AG04449 (cell line): ENCODE results near the gene CENPQ.

Experiments used
- CTCF ChIA-PET: fragments of 350-600 bp; formaldehyde crosslinking; extraction: SDS; loops from one replicate; lab custom pipeline; 2021; ENCODE audit warnings: antibody characterized with exemption; lab: Yijun Ruan, JAX
- POLR2A ChIA-PET: fragments of 400-600, 350-600 bp; formaldehyde crosslinking; extraction: SDS; loops from one replicate; lab custom pipeline; 2020; ENCODE audit warnings: antibody characterized with exemption, inconsistent platforms; lab: Yijun Ruan, JAX
- DNase-seq: peaks from one replicate; pipeline ENCODE4 v3.0.0-alpha.2; 2010; ENCODE audit warnings: low read depth, low spot score
- H3K4me3 ChIP-seq: 2 replicates; pipeline ENCODE4 v1.5.1; 2011; ENCODE audit warnings: low read depth, mild to moderate bottlenecking, control low read depth, low read length
- TF ChIP-seq, protein P1 (sequence below): IDR thresholded peaks from one replicate; pipeline ENCODE4 v1.5.1; 2011; ENCODE audit warnings: mild to moderate bottlenecking, moderate library complexity, low read length, control low read depth, inconsistent platforms; ENCODE audit not compliant: insufficient read depth; ENCODE audit errors: missing control alignments

The CENPQ gene, protein sequence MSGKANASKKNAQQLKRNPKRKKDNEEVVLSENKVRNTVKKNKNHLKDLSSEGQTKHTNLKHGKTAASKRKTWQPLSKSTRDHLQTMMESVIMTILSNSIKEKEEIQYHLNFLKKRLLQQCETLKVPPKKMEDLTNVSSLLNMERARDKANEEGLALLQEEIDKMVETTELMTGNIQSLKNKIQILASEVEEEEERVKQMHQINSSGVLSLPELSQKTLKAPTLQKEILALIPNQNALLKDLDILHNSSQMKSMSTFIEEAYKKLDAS

DNA sequence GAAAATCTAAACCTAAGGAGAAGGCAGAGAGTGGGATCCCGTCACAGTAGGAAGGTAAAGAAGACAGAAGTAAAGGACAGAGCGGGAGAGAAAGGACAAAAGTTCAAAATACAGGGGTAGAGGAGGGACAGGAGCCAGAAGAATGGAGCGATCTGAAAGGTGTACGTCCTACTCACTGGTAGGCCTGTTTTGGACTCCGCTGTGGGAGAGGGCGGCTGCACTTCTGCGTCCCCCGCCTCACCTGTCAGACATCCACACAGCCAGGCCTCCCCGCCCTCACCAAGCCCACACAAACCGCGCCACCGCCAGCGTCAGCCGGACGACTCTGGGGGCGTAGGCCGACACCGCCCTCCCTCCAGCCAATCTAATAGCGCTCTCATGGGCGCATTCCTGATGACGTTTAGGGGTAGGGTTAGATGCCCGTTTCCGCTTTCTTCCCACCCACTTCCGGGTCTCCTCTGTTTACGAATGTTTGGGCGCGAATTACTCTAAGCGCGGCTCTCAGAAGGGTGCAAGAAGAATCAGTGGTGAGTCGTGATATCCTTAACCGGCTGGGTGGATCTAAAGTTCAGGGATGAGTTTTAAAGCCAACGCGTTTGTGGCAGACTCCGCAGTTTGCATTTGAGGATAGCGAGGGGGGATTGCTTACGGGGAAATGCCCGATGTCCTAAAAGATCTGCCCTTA lies at the start of gene CENPQ, which contains the start of gene MMUT:
CENPQ (plus strand) TSS at position 444 of the 685 bp plus-strand sequence. CDS start 6,807 bp downstream, outside the sequence.
MMUT (minus strand) TSS at position 327 of the 685 bp plus-strand sequence. CDS start 3,787 bp downstream, outside the sequence.
- POLR2A ChIA-PET, result no interaction called here
- H3K4me3 ChIP-seq, result peak within 1 kb of the TSS; percentile 91
- CTCF ChIA-PET, result interaction anchor here (1.6 kb wide), 1 partner anchor 10 kb away, joined by 9 read pairs; no protein-coding TSS in a partner anchor
- peak; percentile 47 for DNase-seq
- TF ChIP-seq, protein P1, sequence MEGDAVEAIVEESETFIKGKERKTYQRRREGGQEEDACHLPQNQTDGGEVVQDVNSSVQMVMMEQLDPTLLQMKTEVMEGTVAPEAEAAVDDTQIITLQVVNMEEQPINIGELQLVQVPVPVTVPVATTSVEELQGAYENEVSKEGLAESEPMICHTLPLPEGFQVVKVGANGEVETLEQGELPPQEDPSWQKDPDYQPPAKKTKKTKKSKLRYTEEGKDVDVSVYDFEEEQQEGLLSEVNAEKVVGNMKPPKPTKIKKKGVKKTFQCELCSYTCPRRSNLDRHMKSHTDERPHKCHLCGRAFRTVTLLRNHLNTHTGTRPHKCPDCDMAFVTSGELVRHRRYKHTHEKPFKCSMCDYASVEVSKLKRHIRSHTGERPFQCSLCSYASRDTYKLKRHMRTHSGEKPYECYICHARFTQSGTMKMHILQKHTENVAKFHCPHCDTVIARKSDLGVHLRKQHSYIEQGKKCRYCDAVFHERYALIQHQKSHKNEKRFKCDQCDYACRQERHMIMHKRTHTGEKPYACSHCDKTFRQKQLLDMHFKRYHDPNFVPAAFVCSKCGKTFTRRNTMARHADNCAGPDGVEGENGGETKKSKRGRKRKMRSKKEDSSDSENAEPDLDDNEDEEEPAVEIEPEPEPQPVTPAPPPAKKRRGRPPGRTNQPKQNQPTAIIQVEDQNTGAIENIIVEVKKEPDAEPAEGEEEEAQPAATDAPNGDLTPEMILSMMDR, result no peak

DNA sequence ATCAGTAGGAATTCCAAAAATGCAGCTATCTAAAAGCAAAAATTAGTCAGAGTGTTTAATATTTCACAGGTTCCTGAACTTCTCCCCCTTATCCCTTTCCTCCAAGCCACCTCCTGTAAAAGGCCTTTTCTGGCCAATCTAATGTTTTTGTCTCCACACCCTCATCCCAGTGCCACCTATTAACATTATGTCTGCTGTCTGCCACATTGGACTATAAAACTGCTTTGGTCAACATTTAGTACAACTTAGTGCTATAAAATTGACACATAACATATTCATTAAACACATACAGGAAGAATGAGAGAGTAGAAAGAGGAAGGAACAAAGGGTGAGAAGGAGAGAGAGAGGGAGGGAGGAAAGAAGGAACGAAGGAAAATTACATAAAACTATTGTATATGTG lies 47.8 kb upstream of the CENPQ start:
- ChIA-PET CTCF (no interaction called here), POLR2A (no interaction called here)

DNA sequence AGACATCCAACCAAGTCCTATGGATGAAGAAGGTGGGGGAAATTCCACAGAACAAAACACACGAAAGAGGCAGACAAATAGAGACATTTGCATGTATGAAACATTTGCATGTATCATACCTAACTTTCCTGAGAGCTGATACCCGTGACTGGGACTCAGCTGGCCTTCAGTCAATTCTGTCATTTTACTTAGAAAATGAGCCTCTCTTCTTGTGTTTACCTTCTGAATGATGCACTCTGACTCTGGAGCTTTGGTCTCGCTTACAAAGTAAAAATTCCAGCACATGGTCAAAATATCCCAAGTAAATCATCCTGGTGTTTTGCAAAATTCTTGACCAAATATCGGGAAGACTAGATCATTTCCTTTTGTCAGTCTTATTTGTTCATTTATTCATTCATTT lies 47.0 kb upstream of the CENPQ start:
- H3K4me3 ChIP-seq, result no peak overlapping the region
- POLR2A ChIA-PET, result no interaction called here
- no peak for DNase-seq
- TF ChIP-seq, protein P1, result no peak
- CTCF ChIA-PET, result interaction anchor here (0.8 kb wide), 1 partner anchor 1629 kb away, joined by 3 read pairs; no protein-coding TSS in a partner anchor

More for the DNA sequence above, 47.8 kb upstream of the CENPQ start:
- TF ChIP-seq, protein P1, result no peak
- no peak for DNase-seq
- no peak overlapping the region for H3K4me3 ChIP-seq

DNA sequence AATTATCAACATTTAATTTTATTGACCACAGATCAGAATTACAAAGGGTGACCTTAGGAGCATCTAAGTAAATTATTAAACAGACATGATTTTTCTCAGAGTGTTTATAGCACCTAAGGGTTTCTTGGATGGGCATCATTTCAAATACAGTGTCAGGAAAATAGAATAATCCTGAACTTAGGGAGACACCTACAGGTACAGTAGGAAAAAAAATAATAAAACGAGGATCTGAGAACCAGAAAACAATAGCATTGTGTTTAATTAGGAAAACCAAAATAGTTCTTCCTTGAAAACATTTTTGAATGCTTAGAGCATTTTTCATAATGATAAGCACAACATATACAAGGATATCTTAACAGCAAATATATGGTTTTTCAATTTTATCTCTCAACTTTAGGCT lies 39.4 kb upstream of the CENPQ start:
- TF ChIP-seq, protein P1, result no peak
- no peak overlapping the region for H3K4me3 ChIP-seq
- ChIA-PET CTCF (interaction anchor here (1.9 to 2.4 kb wide), 2 partner anchors 10 to 14 kb away, joined by 10 to 16 read pairs; no protein-coding TSS in a partner anchor), POLR2A (no interaction called here)
- DNase-seq, result no peak

DNA sequence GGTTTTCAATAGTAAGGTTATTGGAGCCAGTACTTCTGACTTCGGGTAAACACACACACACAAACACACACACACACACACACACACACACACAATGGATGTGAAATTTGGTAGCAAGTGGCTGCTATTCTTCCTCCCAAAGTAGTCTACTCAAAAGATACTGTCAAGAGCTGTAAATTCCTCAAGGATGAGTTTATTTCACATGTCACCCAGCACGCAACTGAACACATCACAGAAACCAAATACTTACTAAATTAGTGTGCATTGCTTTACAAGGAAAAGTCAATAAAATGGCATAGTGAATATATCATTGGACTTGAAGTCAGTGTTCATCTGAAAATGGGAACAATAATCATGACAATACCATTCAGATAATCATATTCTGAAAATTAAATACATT lies 33.0 kb upstream of the CENPQ start:
- ChIA-PET CTCF (interaction anchor here (0.6 to 1.9 kb wide), 2 partner anchors 20 to 1643 kb away, joined by 3 to 5 read pairs; no protein-coding TSS in a partner anchor), POLR2A (no interaction called here)
- no peak overlapping the region for H3K4me3 ChIP-seq
- TF ChIP-seq, protein P1, result no peak
- peak; percentile 17 for DNase-seq

DNA sequence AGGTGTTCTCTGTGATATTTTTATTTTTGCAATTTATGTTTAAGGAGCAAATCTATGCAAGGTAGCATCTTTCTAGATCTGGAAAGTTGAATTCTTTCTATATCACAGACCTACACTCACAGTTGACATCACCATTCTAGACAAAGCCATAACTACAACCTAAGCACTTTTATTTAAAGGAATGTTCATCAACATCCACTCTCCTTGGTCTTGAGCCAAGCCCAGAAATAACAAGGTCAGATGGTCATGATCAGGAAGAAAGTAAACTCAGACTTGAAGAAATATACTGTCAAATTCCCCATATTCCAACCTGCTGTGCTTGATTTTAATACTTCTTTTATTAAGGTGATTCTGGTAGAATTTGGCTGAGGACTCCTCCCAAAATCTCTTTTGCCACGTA lies 32.3 kb upstream of the CENPQ start:
- no peak for DNase-seq
- no peak overlapping the region for H3K4me3 ChIP-seq
- CTCF ChIA-PET, result no interaction called here
- TF ChIP-seq, protein P1, result no peak
- POLR2A ChIA-PET, result no interaction called here
